Measurements from ENCODE around the gene TLE3. TPM values are rescaled to one million over a fixed set of nuclear protein-coding genes. Genes with fewer than 3 reads are reported as not detected.

Gene TLE3
- total and polyA plus RNA-seq, 9 donors, result 17.5 to 70.8 (median 58.9) TPM

DNA sequence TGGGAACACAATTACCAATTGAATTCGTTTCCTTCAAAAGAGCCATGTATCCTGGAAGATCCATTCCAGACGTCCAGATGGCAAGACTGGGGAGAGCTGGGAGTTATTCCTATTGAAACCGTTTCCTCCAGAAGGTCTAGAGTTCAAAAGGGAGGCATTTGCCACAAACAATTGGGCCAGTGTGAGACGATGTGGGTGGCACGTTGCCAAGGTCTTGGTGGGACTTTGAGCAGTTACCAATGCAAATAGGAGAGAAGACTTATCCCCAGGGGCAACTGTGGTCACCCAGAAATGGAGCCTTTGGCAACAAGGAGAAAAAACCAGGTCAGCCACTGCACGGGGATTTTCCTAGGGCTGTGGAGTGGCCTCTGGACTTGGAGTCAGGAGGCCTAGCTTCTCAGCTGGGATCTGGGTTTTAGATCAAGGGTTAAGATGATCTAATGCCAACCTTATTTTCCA is 29.6 kb upstream of the TLE3 start:
- WGBS, 3 donors, result 49 to 56% (median 55%) methylated on average over 6 of the region's 6 CpGs
- Histone ChIP-seq H3K9me3 (no peaks in the 10 kb centered on the region), H3K27ac (no peak overlapping the region), H3K4me1 (ENCODE audit: insufficient read depth) (no peaks in the 10 kb centered on the region), H3K4me3 (no peak overlapping the region), H3K36me3 (no peaks in the 10 kb centered on the region), H3K27me3 (no peaks in the 10 kb centered on the region)
- TF ChIP-seq EP300 (IDR thresholded peaks at IDR 0.05) (no peak), POLR2A (IDR thresholded peaks at IDR 0.05) (no peak), CTCF (IDR thresholded peaks at IDR 0.05) (no peak)
- no peak for DNase-seq
- intact Hi-C loops (cut with DNase I), result no loop called here

DNA sequence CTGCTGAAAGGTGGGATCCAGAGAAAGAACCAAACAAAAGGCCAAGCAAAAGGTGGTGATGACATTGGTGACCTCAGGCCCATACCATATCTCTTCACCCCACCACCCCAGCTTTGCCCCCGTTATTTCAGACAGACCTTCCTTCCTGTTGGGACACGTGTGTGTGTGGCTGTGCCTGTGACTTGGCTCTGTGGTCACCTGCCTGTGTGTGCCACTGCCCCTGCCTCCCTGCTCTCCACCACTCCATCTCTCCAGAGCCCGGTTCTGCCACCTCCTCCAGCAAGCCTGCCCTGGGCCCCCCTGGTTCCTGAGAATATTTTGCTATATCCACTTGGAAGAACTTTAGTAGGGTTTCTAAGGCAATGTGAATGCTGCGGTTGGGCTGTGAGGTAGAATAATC is 28.6 kb upstream of the TLE3 start:
- no peaks in the 10 kb centered on the region for H3K36me3 ChIP-seq
- H3K27me3 ChIP-seq, result no peaks in the 10 kb centered on the region
- H3K9me3 ChIP-seq, result no peaks in the 10 kb centered on the region
- H3K4me3 ChIP-seq, result no peak overlapping the region
- intact Hi-C loops (cut with DNase I), result no loop called here
- peaks cover 4% of the 10 kb centered on the region for H3K4me1 ChIP-seq (ENCODE audit: insufficient read depth)
- TF ChIP-seq CTCF (IDR thresholded peaks at IDR 0.05) (no peak), EP300 (IDR thresholded peaks at IDR 0.05) (no peak), POLR2A (IDR thresholded peaks at IDR 0.05) (no peak)
- no peak for DNase-seq
- H3K27ac ChIP-seq, result no peak overlapping the region
- 85 to 95% (median 93%) methylated on average over 4 of the region's 4 CpGs for WGBS, 3 donors

DNA sequence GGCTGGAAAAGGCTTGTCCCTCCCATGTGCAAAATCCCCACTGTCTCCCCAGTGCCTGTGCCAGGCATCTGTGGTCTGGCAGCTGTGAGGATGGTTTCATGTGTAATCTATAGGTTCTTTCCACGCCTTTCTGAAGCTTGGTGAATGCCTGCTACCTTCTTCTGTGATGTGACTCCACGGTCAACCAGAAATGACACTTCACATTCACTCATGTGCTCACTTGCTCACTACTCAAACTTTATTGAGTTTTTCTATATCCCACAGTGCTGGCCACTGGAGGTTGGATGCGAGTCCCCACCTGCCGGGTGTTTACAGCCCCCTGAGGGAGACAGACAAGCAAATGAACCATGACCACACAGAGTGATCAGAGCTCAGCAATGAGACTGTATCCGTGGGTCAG is 27.9 kb upstream of the TLE3 start:
- no peak overlapping the region for H3K4me3 ChIP-seq
- TF ChIP-seq POLR2A (IDR thresholded peaks at IDR 0.05) (no peak), EP300 (IDR thresholded peaks at IDR 0.05) (no peak), CTCF (IDR thresholded peaks at IDR 0.05) (no peak)
- no peaks in the 10 kb centered on the region for H3K36me3 ChIP-seq
- WGBS, 3 donors, result 92 to 93% (median 92%) methylated on average over 5 of the region's 5 CpGs
- peaks cover 11% of the 10 kb centered on the region for H3K4me1 ChIP-seq (ENCODE audit: insufficient read depth)
- H3K9me3 ChIP-seq, result no peaks in the 10 kb centered on the region
- DNase-seq, result no peak
- intact Hi-C loops (cut with DNase I), result no loop called here
- no peak overlapping the region for H3K27ac ChIP-seq
- no peaks in the 10 kb centered on the region for H3K27me3 ChIP-seq

DNA sequence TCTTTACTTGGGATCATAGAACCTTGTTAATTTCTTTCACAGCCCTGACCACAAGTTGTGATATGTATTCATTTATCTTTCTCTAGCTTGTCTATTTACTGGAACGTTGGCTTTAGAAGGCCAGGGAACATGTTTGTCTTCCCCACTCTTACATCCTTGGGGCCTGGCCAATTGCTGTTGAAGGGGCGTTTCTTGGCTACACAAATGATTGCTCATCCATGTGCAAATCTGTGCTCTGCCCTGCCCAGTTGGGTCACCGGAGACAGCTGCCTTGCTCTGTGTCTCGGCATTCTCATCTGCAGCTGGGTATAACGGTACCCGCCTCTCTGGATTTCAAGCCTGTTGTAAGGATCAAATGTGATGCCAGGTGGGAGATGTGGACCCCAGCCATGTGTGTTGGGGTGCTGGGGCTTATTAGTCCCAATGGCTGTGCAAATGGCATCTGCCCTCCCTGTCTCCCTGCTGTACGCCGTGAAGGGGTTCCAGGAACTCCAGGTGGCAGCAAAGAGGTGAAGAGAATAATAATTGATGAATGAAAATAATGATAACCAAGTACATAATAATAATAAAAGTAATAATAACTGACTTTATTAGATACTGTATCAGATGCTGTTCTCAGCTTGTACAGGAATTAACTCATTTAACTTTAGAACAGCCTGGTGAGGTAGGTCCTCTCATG is 24.0 kb upstream of the TLE3 start:
- 19 to 27% (median 22%) methylated on average over 8 of the region's 8 CpGs for WGBS, 3 donors
- Histone ChIP-seq H3K27ac (no peak overlapping the region), H3K4me1 (ENCODE audit: insufficient read depth) (peaks cover 11% of the 10 kb centered on the region), H3K36me3 (no peaks in the 10 kb centered on the region), H3K27me3 (no peaks in the 10 kb centered on the region), H3K4me3 (no peak overlapping the region), H3K9me3 (no peaks in the 10 kb centered on the region)
- TF ChIP-seq CTCF (IDR thresholded peaks at IDR 0.05) (no peak), POLR2A (IDR thresholded peaks at IDR 0.05) (no peak), EP300 (IDR thresholded peaks at IDR 0.05) (no peak)
- DNase-seq, result peak; percentile 63 to 88 (median 74)
- intact Hi-C loops (cut with DNase I), result no loop called here
